Measurements from ENCODE around the gene POLRMT. TPM values are rescaled to one million over a fixed set of nuclear protein-coding genes. Genes with fewer than 3 reads are reported as not detected.

POLRMT gene
- total and polyA plus RNA-seq, 11 donors: 32.0 to 78.0 (median 41.5) TPM

- H3K27ac ChIP-seq: peak overlapping the region in 4 of 12 donors; percentile 30 to 99 (median 98)
- peaks cover 3 to 82% (median 39%) of the 10 kb centered on the region in 12 donors for H3K4me1 ChIP-seq
- TF ChIP-seq, protein P1, sequence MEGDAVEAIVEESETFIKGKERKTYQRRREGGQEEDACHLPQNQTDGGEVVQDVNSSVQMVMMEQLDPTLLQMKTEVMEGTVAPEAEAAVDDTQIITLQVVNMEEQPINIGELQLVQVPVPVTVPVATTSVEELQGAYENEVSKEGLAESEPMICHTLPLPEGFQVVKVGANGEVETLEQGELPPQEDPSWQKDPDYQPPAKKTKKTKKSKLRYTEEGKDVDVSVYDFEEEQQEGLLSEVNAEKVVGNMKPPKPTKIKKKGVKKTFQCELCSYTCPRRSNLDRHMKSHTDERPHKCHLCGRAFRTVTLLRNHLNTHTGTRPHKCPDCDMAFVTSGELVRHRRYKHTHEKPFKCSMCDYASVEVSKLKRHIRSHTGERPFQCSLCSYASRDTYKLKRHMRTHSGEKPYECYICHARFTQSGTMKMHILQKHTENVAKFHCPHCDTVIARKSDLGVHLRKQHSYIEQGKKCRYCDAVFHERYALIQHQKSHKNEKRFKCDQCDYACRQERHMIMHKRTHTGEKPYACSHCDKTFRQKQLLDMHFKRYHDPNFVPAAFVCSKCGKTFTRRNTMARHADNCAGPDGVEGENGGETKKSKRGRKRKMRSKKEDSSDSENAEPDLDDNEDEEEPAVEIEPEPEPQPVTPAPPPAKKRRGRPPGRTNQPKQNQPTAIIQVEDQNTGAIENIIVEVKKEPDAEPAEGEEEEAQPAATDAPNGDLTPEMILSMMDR (IDR thresholded peaks at IDR 0.05): no peak
- no peak for TF ChIP-seq POLR2A (IDR thresholded peaks at IDR 0.05)
- H3K36me3 ChIP-seq: peaks cover 0 to 67% (median 39%) of the 10 kb centered on the region in 9 donors
- WGBS, 4 donors: 70 to 78% (median 73%) methylated on average over 14 to 22 of the region's 22 CpGs
- ATAC-seq: no peak
- H3K27me3 ChIP-seq: no peaks in the 10 kb centered on the region
- no peak overlapping the region for H3K4me3 ChIP-seq
- intact Hi-C loops (cut with DNase I): loop anchor here in 2 of 10 donors (5.0 to 10.0 kb wide), 2 partner anchors 52 to 154 kb away; partner anchors contain the start of gene POLRMT (in 1 of the 2)
- DNase-seq: peak in 1 of 5 donors; percentile 58
- no peaks in the 10 kb centered on the region for H3K9me3 ChIP-seq
These were observed 53.0 kb downstream of the POLRMT start for GRCh38 chr19:580274-580835.

- H3K27ac ChIP-seq: peak overlapping the region in 8 of 12 donors; percentile 30 to 99 (median 43)
- no peak overlapping the region for H3K4me3 ChIP-seq
- TF ChIP-seq, protein P1 (IDR thresholded peaks at IDR 0.05): no peak
- no peak for TF ChIP-seq POLR2A (IDR thresholded peaks at IDR 0.05)
- H3K27me3 ChIP-seq: no peaks in the 10 kb centered on the region
- no peak for ATAC-seq
- 51 to 80% (median 65%) methylated on average over 11 of the region's 11 CpGs for WGBS, 4 donors
- H3K4me1 ChIP-seq: peaks cover 3 to 87% (median 44%) of the 10 kb centered on the region in 12 donors
- H3K36me3 ChIP-seq: peaks cover 0 to 67% (median 39%) of the 10 kb centered on the region in 9 donors
- no peaks in the 10 kb centered on the region for H3K9me3 ChIP-seq
- intact Hi-C loops (cut with DNase I): loop anchor here in 2 of 10 donors (5.0 to 10.0 kb wide), 2 partner anchors 53 to 155 kb away; partner anchors contain the start of gene POLRMT (in 1 of the 2)
- DNase-seq: peak in 1 of 5 donors; percentile 59
These were observed 53.5 kb downstream of the POLRMT start for GRCh38 chr19:579842-580155.

DNA sequence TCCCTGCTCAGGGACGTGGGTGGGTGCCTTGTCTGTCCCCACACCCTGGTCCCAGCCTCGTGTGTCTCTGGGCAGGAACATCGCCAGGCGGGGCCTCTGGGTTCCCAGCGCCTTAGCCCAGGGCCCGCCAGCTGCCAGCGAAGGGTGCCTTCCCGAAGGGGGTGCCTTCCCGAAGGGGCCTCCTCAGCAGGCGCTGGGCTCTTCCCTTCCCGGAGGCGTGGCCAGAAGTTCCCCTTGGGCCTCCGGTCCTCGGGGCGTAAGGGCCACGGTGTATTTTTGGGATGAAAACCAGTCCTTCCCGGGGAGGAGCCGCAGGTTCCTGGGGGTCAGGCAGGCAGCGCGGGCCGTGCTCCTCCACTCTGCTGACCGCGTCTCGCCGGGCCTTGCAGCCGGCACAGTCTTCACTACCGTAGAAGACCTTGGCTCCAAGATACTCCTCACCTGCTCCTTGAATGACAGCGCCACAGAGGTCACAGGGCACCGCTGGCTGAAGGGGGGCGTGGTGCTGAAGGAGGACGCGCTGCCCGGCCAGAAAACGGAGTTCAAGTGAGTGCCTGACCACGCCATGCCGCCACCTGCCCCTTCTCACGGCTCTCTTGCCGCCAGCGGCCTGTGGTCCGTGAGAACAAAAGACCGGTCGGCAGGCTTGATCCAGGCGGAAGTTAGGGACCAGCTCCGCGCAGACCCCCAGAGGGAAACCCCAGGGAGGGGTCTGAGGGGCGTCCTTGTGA is 54.1 kb downstream of the POLRMT start:
- Histone ChIP-seq H3K27ac (peak overlapping the region in 9 of 12 donors; percentile 24 to 99 (median 43)), H3K36me3 (peaks cover 0 to 67% (median 39%) of the 10 kb centered on the region in 9 donors), H3K4me3 (no peak overlapping the region), H3K9me3 (no peaks in the 10 kb centered on the region), H3K27me3 (no peaks in the 10 kb centered on the region), H3K4me1 (peaks cover 3 to 87% (median 49%) of the 10 kb centered on the region in 12 donors)
- 64 to 81% (median 75%) methylated on average over 13 to 46 of the region's 46 CpGs for WGBS, 4 donors
- TF ChIP-seq, protein P1 (IDR thresholded peaks at IDR 0.05): no peak
- TF ChIP-seq POLR2A (IDR thresholded peaks at IDR 0.05): no peak
- intact Hi-C loops (cut with DNase I): no loop called here
- DNase-seq: peak in 2 of 5 donors; percentile 24 to 54
- no peak for ATAC-seq

Data from heart left ventricle (tissue), 16 donors.